ENCODE data around the gene TSNAXIP1. TPM values are rescaled to one million over a fixed set of nuclear protein-coding genes. Genes with fewer than 3 reads are reported as not detected.
"Not testable (repeated sequence)": the region's sequence is repeated elsewhere in the genome, so short reads cannot be mapped to it uniquely, and the experiment has no call there.

The TSNAXIP1 gene
- total RNA-seq, 1 experiment from 2014 or later, result 0.52 TPM

DNA sequence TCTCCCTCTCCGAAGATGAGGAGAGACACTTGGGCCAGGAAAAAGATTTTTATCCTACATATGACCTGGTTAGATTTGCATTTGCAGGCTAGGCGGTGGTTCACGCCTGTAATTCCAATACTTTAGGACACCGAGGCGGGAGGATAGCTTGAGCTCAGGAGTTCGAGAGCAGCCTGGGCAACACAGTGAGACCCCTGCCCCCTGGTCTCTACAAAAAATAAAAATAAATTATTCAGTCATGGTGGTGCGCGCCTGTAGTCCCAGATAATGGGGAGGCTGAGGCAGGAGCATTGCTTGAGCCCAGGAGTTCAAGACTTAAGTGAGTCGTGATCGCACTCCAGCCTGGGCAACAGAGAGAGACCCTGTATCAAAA, 27.5 kb downstream of the TSNAXIP1 start:
- Histone ChIP-seq H3K4me2 (ENCODE audit: low read depth, low read length, poor library complexity, severe bottlenecking) (peak overlapping the region; percentile 85), H2AFZ (ENCODE audit: low read length) (peak overlapping the region; percentile 83), H3K27ac (ENCODE audit: low read length) (no peak overlapping the region), H3K79me2 (ENCODE audit: low read length) (peaks cover 12% of the 10 kb centered on the region), H3K9me3 (ENCODE audit: low read length) (no peaks in the 10 kb centered on the region), H3K9me2 (replicated peaks; ENCODE audit: insufficient read depth, low read length) (no peaks in the 10 kb centered on the region), H3K36me3 (ENCODE audit: insufficient read depth, low read length) (no peaks in the 10 kb centered on the region), H3K4me1 (ENCODE audit: low read length) (peaks cover 16% of the 10 kb centered on the region), H3K9ac (ENCODE audit: low read length) (peak overlapping the region; percentile 87), H3K27me3 (ENCODE audit: low read length) (no peaks in the 10 kb centered on the region), H3K4me3 (ENCODE audit: low read length) (peak overlapping the region; percentile 75), H4K20me1 (ENCODE audit: insufficient read depth, low read depth, low read length) (no peaks in the 10 kb centered on the region)
- DNase-seq, result no peak

DNA sequence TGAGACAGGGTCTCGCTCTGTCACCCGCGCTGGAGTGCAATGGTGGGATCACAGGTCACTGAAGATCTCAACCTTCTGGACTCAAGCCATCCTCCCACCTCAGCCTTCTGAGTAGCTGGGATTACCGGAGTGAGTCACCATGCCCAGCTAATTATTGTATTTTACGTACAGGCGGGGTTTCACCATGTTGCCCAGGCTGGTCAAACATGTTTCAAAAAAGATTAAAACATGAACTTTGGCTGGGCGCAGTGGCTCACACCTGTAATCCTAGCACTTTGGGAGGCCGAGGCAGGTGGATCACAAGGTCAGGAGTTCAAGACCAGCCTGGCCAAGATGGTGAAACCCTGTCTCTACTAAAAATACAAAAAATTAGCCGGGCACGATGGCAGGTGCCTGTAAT, 30.5 kb downstream of the TSNAXIP1 start:
- not testable (repeated sequence) for DNase-seq; H3K9me3 ChIP-seq (ENCODE audit: low read length); H3K9ac ChIP-seq (ENCODE audit: low read length); H3K4me2 ChIP-seq (ENCODE audit: low read depth, low read length, poor library complexity, severe bottlenecking); H3K27me3 ChIP-seq (ENCODE audit: low read length); H3K9me2 ChIP-seq (replicated peaks; ENCODE audit: insufficient read depth, low read length); H2AFZ ChIP-seq (ENCODE audit: low read length); H3K27ac ChIP-seq (ENCODE audit: low read length); H3K36me3 ChIP-seq (ENCODE audit: insufficient read depth, low read length); H3K4me3 ChIP-seq (ENCODE audit: low read length); H4K20me1 ChIP-seq (ENCODE audit: insufficient read depth, low read depth, low read length)
- Histone ChIP-seq H3K79me2 (ENCODE audit: low read length) (peaks cover 12% of the 10 kb centered on the region), H3K4me1 (ENCODE audit: low read length) (peaks cover 21% of the 10 kb centered on the region)

DNA sequence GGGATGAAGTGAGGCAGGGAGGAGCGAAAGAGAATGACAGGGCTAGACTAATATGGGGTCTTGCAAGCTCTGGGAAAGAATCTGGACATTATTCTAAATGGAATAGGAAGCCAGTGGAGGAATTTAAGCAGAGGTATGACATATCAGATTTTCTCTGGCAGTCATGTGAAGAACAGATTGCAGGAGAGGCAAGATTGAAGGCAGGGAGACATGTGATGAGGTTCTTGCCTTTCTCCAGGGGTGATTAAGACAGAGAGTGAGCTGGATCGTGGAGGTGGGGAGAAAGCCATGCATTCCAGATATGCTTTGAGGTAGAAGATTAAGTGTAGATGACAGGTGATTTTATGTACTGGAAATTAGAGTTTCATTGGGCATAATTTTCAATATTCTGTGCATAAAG, 31.1 kb downstream of the TSNAXIP1 start:
- Histone ChIP-seq H3K79me2 (ENCODE audit: low read length) (peaks cover 11% of the 10 kb centered on the region), H3K9me3 (ENCODE audit: low read length) (no peaks in the 10 kb centered on the region), H4K20me1 (ENCODE audit: insufficient read depth, low read depth, low read length) (no peaks in the 10 kb centered on the region), H3K4me3 (ENCODE audit: low read length) (no peak overlapping the region), H3K4me2 (ENCODE audit: low read depth, low read length, poor library complexity, severe bottlenecking) (no peak overlapping the region), H3K36me3 (ENCODE audit: insufficient read depth, low read length) (no peaks in the 10 kb centered on the region), H3K9ac (ENCODE audit: low read length) (no peak overlapping the region), H3K9me2 (replicated peaks; ENCODE audit: insufficient read depth, low read length) (no peaks in the 10 kb centered on the region), H3K27me3 (ENCODE audit: low read length) (no peaks in the 10 kb centered on the region), H3K4me1 (ENCODE audit: low read length) (peaks cover 15% of the 10 kb centered on the region), H3K27ac (ENCODE audit: low read length) (no peak overlapping the region), H2AFZ (ENCODE audit: low read length) (no peak overlapping the region)
- DNase-seq, result no peak

DNA sequence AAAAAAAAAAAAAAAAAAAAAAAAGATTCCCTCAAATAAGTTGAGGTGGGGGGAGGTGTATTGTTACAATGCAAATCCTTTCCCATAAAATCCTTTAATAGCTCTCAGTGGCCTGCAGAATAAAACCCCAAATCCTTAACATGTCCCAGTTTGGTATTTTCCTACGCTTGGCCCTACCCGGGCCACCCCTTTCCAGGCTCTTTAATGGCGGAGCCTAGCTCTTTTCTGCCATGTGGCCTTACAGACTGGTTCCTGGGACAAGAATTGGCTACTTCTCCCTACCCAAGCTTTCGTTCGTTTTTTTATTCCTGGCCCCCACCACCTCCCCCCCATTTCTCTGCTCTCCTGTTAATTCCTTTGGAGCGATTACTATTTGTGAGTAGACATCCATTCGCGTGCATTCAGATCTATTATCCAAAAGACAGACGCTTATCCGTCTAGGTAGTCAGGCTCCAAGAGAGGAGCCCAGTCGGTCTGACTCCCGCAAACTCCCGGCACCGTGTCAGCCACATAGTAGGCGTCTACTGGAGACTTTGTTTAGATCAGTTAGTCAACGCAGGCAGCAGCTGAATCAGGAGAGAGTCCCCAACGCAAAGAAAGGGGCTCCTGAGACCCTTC, 34.6 kb downstream of the TSNAXIP1 start:
- peak overlapping the region; percentile 92 for H3K4me2 ChIP-seq (ENCODE audit: low read depth, low read length, poor library complexity, severe bottlenecking)
- H3K79me2 ChIP-seq (ENCODE audit: low read length), result peaks cover 38% of the 10 kb centered on the region
- peaks cover 12% of the 10 kb centered on the region; the same call in 1 of the 2 replicates for H4K20me1 ChIP-seq (ENCODE audit: insufficient read depth, low read depth, low read length)
- H3K4me1 ChIP-seq (ENCODE audit: low read length), result peaks cover 38% of the 10 kb centered on the region
- H3K36me3 ChIP-seq (ENCODE audit: insufficient read depth, low read length), result 0 out of 2 replicates have a peak, but pooled peaks cover 3% of the 10 kb centered on the region
- no peaks in the 10 kb centered on the region for H3K27me3 ChIP-seq (ENCODE audit: low read length)
- H3K4me3 ChIP-seq (ENCODE audit: low read length), result peak overlapping the region; percentile 100
- H3K9ac ChIP-seq (ENCODE audit: low read length), result peak overlapping the region; percentile 98
- H3K27ac ChIP-seq (ENCODE audit: low read length), result no peak overlapping the region
- peak; percentile 40 for DNase-seq
- H3K9me2 ChIP-seq (replicated peaks; ENCODE audit: insufficient read depth, low read length), result no peaks in the 10 kb centered on the region
- no peaks in the 10 kb centered on the region for H3K9me3 ChIP-seq (ENCODE audit: low read length)
- peak overlapping the region; percentile 100 for H2AFZ ChIP-seq (ENCODE audit: low read length)

DNA sequence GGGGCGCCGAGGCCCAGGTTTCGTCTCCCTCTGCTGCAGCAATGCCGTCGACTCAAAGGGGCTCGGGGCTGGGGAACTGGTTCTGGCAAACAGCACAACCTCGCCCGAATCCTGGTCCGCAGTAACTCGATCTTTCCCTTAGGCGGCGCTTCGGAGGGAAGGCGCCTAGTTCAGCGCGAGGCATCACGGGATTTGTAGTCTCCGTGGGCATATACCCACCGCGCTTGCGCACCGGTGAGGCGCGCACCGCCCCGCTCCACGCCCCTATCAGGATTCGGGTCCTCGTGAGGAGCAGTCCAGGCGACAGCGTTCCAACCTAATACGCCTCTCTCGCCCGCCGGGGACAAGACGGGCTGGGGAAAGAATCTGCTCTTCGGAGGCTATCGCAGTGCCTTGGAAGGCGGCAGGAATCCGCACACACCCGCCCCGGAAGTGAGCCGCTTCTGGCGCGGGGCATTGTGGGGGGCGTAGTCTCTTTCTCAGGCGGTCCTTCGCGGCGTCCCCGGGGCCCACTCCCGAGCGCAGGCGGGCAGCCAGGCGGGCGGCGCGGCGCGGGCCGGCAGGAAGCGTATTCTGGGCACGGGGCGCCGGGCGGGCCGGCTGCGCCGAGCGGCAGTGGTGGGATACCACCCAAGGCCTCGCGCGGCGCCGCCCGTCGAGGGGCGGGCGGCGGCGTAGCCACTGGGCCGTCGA, 35.3 kb downstream of the TSNAXIP1 start, which contains the start of gene THAP11:
Gene THAP11, plus strand, starts transcription at position 505 of the 693 bp plus-strand sequence. CDS start 235 bp downstream, outside the sequence.
- Histone ChIP-seq H2AFZ (ENCODE audit: low read length) (peak within 1 kb of the TSS; percentile 100), H3K4me2 (ENCODE audit: low read depth, low read length, poor library complexity, severe bottlenecking) (peak within 1 kb of the TSS; percentile 92), H3K79me2 (ENCODE audit: low read length) (peaks cover 38% of the 10 kb centered on the region), H3K9me2 (replicated peaks; ENCODE audit: insufficient read depth, low read length) (no peaks in the 10 kb centered on the region), H4K20me1 (ENCODE audit: insufficient read depth, low read depth, low read length) (peaks cover 12% of the 10 kb centered on the region; the same call in 1 of the 2 replicates), H3K27ac (ENCODE audit: low read length) (peak within 1 kb of the TSS; percentile 79), H3K9me3 (ENCODE audit: low read length) (no peaks in the 10 kb centered on the region), H3K36me3 (ENCODE audit: insufficient read depth, low read length) (0 out of 2 replicates have a peak, but pooled peaks cover 3% of the 10 kb centered on the region), H3K9ac (ENCODE audit: low read length) (peak within 1 kb of the TSS; percentile 98), H3K27me3 (ENCODE audit: low read length) (no peaks in the 10 kb centered on the region), H3K4me3 (ENCODE audit: low read length) (peak within 1 kb of the TSS; percentile 100), H3K4me1 (ENCODE audit: low read length) (peaks cover 38% of the 10 kb centered on the region)
- DNase-seq, result peak; percentile 98

DNA sequence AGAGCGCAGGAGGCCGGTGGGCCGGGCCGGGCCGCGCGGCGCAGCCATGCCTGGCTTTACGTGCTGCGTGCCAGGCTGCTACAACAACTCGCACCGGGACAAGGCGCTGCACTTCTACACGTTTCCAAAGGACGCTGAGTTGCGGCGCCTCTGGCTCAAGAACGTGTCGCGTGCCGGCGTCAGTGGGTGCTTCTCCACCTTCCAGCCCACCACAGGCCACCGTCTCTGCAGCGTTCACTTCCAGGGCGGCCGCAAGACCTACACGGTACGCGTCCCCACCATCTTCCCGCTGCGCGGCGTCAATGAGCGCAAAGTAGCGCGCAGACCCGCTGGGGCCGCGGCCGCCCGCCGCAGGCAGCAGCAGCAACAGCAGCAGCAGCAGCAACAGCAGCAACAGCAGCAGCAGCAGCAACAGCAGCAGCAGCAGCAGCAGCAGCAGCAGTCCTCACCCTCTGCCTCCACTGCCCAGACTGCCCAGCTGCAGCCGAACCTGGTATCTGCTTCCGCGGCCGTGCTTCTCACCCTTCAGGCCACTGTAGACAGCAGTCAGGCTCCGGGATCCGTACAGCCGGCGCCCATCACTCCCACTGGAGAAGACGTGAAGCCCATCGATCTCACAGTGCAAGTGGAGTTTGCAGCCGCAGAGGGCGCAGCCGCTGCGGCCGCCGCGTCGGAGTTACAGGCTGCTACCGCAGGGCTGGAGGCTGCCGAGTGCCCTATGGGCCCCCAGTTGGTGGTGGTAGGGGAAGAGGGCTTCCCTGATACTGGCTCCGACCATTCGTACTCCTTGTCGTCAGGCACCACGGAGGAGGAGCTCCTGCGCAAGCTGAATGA, 36.0 kb downstream of the TSNAXIP1 start:
- Histone ChIP-seq H3K9me3 (ENCODE audit: low read length) (no peaks in the 10 kb centered on the region), H3K9ac (ENCODE audit: low read length) (peak overlapping the region; percentile 98), H3K79me2 (ENCODE audit: low read length) (peaks cover 46% of the 10 kb centered on the region), H3K27me3 (ENCODE audit: low read length) (no peaks in the 10 kb centered on the region), H2AFZ (ENCODE audit: low read length) (no peak overlapping the region), H3K4me3 (ENCODE audit: low read length) (peak overlapping the region; percentile 100), H3K27ac (ENCODE audit: low read length) (peak overlapping the region; percentile 79), H3K4me2 (ENCODE audit: low read depth, low read length, poor library complexity, severe bottlenecking) (peak overlapping the region; percentile 92), H3K4me1 (ENCODE audit: low read length) (peaks cover 38% of the 10 kb centered on the region), H4K20me1 (ENCODE audit: insufficient read depth, low read depth, low read length) (peaks cover 15% of the 10 kb centered on the region; the same call in 1 of the 2 replicates), H3K36me3 (ENCODE audit: insufficient read depth, low read length) (0 out of 2 replicates have a peak, but pooled peaks cover 3% of the 10 kb centered on the region), H3K9me2 (replicated peaks; ENCODE audit: insufficient read depth, low read length) (no peaks in the 10 kb centered on the region)
- DNase-seq, result peak; percentile 83

DNA sequence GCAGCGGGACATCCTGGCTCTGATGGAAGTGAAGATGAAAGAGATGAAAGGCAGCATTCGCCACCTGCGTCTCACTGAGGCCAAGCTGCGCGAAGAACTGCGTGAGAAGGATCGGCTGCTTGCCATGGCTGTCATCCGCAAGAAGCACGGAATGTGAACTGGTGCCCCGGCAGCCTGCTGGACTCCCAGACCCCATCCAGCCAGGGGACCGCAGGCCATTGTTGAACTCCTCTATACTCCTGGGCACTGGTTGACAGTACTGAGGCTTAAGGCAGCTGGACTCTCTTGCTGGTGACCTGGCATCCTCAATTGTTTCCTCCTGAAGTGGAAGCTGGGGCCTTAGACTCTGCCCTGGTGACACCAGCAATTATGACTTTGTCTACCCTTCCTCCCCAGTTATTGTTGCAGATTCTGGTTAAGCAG, 36.7 kb downstream of the TSNAXIP1 start:
- no peak for DNase-seq
- Histone ChIP-seq H3K79me2 (ENCODE audit: low read length) (peaks cover 52% of the 10 kb centered on the region), H3K9me3 (ENCODE audit: low read length) (no peaks in the 10 kb centered on the region), H3K27ac (ENCODE audit: low read length) (peak overlapping the region; percentile 79), H3K4me2 (ENCODE audit: low read depth, low read length, poor library complexity, severe bottlenecking) (peak overlapping the region; percentile 92), H3K36me3 (ENCODE audit: insufficient read depth, low read length) (0 out of 2 replicates have a peak, but pooled peaks cover 3% of the 10 kb centered on the region), H2AFZ (ENCODE audit: low read length) (no peak overlapping the region), H3K9me2 (replicated peaks; ENCODE audit: insufficient read depth, low read length) (no peaks in the 10 kb centered on the region), H4K20me1 (ENCODE audit: insufficient read depth, low read depth, low read length) (peaks cover 21% of the 10 kb centered on the region; the same call in 1 of the 2 replicates), H3K4me1 (ENCODE audit: low read length) (peaks cover 44% of the 10 kb centered on the region), H3K27me3 (ENCODE audit: low read length) (no peaks in the 10 kb centered on the region), H3K4me3 (ENCODE audit: low read length) (peak overlapping the region; percentile 100), H3K9ac (ENCODE audit: low read length) (peak overlapping the region; percentile 98)
